Lower leg skin (tissue), 3 donors: Measurements from ENCODE around the gene SPATA13.

Experiments used
- POLR2A ChIP-seq, 2 donors: fragments of 450-650 bp; IDR thresholded peaks; one replicate each; pipeline ENCODE4 v1.6.1; 2016 to 2017; ENCODE audit warnings: antibody characterized with exemption in 2 of 2, mild to moderate bottlenecking in 1 of 2, moderate library complexity in 1 of 2
- TF ChIP-seq, protein P1 (sequence below), 3 donors: fragments of 450-650 bp; IDR thresholded peaks; one replicate each; pipeline ENCODE4 v1.5.1; 2016; ENCODE audit warnings: antibody characterized with exemption in 3 of 3, mild to moderate bottlenecking in 3 of 3, moderate library complexity in 2 of 3

DNA sequence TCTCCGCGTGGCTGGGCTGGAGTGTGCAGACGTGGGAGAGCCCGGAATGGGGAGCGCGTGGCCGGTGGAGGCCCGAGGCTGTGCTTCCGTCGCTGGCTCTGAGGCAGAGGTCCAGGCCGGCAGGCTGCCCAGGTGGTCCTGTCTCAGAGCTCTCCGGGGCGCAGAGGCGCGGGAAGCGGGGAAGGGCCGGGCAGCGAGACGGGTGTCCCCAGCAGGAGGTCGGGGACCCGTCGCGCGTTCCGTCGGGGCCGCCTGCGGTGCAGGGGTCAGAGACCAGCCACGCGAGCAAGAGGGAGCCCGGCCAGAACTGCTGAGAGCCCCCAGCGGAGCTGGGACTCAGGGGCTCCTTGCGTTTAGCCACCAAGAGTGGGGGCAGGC is 147.5 kb downstream of the SPATA13 start:
- TF ChIP-seq, protein P1, sequence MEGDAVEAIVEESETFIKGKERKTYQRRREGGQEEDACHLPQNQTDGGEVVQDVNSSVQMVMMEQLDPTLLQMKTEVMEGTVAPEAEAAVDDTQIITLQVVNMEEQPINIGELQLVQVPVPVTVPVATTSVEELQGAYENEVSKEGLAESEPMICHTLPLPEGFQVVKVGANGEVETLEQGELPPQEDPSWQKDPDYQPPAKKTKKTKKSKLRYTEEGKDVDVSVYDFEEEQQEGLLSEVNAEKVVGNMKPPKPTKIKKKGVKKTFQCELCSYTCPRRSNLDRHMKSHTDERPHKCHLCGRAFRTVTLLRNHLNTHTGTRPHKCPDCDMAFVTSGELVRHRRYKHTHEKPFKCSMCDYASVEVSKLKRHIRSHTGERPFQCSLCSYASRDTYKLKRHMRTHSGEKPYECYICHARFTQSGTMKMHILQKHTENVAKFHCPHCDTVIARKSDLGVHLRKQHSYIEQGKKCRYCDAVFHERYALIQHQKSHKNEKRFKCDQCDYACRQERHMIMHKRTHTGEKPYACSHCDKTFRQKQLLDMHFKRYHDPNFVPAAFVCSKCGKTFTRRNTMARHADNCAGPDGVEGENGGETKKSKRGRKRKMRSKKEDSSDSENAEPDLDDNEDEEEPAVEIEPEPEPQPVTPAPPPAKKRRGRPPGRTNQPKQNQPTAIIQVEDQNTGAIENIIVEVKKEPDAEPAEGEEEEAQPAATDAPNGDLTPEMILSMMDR (IDR thresholded peaks at IDR 0.05), result no peak
- TF ChIP-seq POLR2A (IDR thresholded peaks at IDR 0.05), result no peak
